Keratinocyte (primary cell): ENCODE measurements around the gene ZNF45.
"Not testable (repeated sequence)": the region's sequence is repeated elsewhere in the genome, so short reads cannot be mapped to it uniquely, and the experiment has no call there.

Source experiments
- EZH2 ChIP-seq: IDR thresholded peaks from one replicate; pipeline ENCODE4 v1.6.1; 2012; ENCODE audit warnings: inconsistent platforms, mild to moderate bottlenecking, low read length, moderate library complexity
- TF ChIP-seq, protein P1 (sequence below), 3 experiments: IDR thresholded peaks in 1 of 3; conservative IDR thresholded peaks in 1 of 3; optimal IDR thresholded peaks in 1 of 3; 2 replicates in 2 of 3; 3 replicates in 1 of 3; pipeline versions ENCODE3 to v1.5.1; 2011; ENCODE audit warnings: low read length in 3 of 3, mild to moderate bottlenecking in 3 of 3, moderate library complexity in 2 of 3, control low read depth in 1 of 3, inconsistent platforms in 1 of 3; ENCODE audit not compliant: insufficient read depth in 2 of 3; ENCODE audit errors: extremely low read depth in 1 of 3

DNA sequence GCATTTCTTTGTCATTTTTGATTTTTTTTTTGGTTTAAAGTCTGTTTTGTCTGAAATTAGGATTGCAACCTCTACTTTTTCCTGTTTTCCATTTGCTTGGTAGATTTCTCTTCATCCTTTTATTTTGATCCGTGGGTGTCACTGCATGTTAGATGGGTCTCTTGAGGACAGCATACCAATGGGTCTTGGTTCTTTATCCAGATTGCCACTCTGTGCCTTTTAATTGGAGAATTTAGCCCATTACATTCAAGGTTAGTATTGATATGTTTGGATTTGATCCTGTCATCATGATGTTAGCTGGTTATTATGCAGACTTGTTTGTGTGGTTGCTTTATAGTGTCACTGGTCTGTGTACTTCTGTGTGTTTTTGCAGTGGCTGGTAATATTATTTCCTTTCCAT lies 12.3 kb upstream of the ZNF45 start:
- TF ChIP-seq, protein P1, sequence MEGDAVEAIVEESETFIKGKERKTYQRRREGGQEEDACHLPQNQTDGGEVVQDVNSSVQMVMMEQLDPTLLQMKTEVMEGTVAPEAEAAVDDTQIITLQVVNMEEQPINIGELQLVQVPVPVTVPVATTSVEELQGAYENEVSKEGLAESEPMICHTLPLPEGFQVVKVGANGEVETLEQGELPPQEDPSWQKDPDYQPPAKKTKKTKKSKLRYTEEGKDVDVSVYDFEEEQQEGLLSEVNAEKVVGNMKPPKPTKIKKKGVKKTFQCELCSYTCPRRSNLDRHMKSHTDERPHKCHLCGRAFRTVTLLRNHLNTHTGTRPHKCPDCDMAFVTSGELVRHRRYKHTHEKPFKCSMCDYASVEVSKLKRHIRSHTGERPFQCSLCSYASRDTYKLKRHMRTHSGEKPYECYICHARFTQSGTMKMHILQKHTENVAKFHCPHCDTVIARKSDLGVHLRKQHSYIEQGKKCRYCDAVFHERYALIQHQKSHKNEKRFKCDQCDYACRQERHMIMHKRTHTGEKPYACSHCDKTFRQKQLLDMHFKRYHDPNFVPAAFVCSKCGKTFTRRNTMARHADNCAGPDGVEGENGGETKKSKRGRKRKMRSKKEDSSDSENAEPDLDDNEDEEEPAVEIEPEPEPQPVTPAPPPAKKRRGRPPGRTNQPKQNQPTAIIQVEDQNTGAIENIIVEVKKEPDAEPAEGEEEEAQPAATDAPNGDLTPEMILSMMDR (optimal IDR thresholded peaks at IDR 0.05 in 1 of 3, IDR thresholded peaks at IDR 0.05 in 1 of 3, conservative IDR thresholded peaks at IDR 0.05 in 1 of 3; ENCODE audit: extremely low read depth in 1 of 3, insufficient read depth in 2 of 3, low read length in 3 of 3), result not testable (repeated sequence)
- not testable (repeated sequence) for TF ChIP-seq EZH2
